Gastroesophageal sphincter (tissue), 4 donors: Measurements from ENCODE around the gene PALD1. TPM values are rescaled to one million over a fixed set of nuclear protein-coding genes. Genes with fewer than 3 reads are reported as not detected.

Source experiments
- ATAC-seq: fragments of 150-250 bp; one replicate; pipeline ENCODE4 v1.9.1; 2016; ENCODE audit warnings: mild to moderate bottlenecking, moderate library complexity
- H3K27ac ChIP-seq, 4 donors: fragments of 200-600 bp; sonication (generic) in 3 of 4; 1 replicate in 3 of 4; 2 replicates in 1 of 4; pipeline ENCODE4 v1.5.1; 2016 to 2019
- H3K27me3 ChIP-seq: fragments of 200-600 bp; sonication (generic); one replicate; pipeline ENCODE4 v1.5.1; 2019
- H3K36me3 ChIP-seq, 2 donors: fragments of 200-600 bp; sonication (generic); one replicate each; pipeline ENCODE4 v1.5.1; 2019; ENCODE audit warnings: control low read depth in 1 of 2
- H3K4me1 ChIP-seq, 3 donors: fragments of 200-600 bp; sonication (generic); 1 replicate in 2 of 3; 2 replicates in 1 of 3; pipeline ENCODE4 v1.5.1; 2016 to 2019; ENCODE audit warnings: control low read depth in 2 of 3
- H3K4me3 ChIP-seq, 2 donors: fragments of 200-600 bp; sonication (generic); one replicate each; pipeline ENCODE4 v1.5.1; 2019; ENCODE audit warnings: mild to moderate bottlenecking in 1 of 2, moderate library complexity in 1 of 2
- H3K9me3 ChIP-seq, 3 donors: fragments of 200-600 bp; sonication (generic); one replicate each; pipeline ENCODE4 v1.5.1; 2017 to 2019; ENCODE audit warnings: control low read depth in 2 of 3
- EP300 ChIP-seq: sonication (generic); formaldehyde crosslinking; IDR thresholded peaks from one replicate; pipeline ENCODE4 v1.6.1; 2017; ENCODE audit warnings: antibody characterized with exemption, mild to moderate bottlenecking
- POLR2A ChIP-seq, 2 donors: fragments of 450-650 bp; IDR thresholded peaks; one replicate each; pipeline ENCODE4 v1.6.1; 2017; ENCODE audit warnings: antibody characterized with exemption in 2 of 2, mild to moderate bottlenecking in 2 of 2, moderate library complexity in 1 of 2
- POLR2AphosphoS5 ChIP-seq: sonication (generic); formaldehyde crosslinking; IDR thresholded peaks from one replicate; pipeline ENCODE4 v1.6.1; 2017; ENCODE audit warnings: antibody characterized with exemption
- WGBS, 2 donors: methylation state at CpG; one replicate each; pipeline ENCODE4 v1.1.5; 2018; ENCODE audit warnings: low coverage in 1 of 2; 5-methylcytosine and 5-hydroxymethylcytosine counted together
- total RNA-seq, 4 donors: library from RNA; depleted of rRNA; stranded (reverse); fragments of >200 nt; gene quantifications; one replicate each; pipeline ENCODE4 v1.1.0, GENCODE V29; 2016
- TF ChIP-seq, protein P1 (sequence below), 4 experiments: fragments of 200-600 bp in 2 of 4; fragments of 450-650 bp in 2 of 4; sonication (generic) in 1 of 4; IDR thresholded peaks; one replicate each; pipeline ENCODE4 v1.5.1; 2017 to 2019; ENCODE audit warnings: antibody characterized with exemption in 4 of 4, mild to moderate bottlenecking in 2 of 4, moderate library complexity in 2 of 4

Gene PALD1
- total RNA-seq, 4 donors from 2014 or later = 12.5 to 19.8 (median 14.7) TPM

DNA sequence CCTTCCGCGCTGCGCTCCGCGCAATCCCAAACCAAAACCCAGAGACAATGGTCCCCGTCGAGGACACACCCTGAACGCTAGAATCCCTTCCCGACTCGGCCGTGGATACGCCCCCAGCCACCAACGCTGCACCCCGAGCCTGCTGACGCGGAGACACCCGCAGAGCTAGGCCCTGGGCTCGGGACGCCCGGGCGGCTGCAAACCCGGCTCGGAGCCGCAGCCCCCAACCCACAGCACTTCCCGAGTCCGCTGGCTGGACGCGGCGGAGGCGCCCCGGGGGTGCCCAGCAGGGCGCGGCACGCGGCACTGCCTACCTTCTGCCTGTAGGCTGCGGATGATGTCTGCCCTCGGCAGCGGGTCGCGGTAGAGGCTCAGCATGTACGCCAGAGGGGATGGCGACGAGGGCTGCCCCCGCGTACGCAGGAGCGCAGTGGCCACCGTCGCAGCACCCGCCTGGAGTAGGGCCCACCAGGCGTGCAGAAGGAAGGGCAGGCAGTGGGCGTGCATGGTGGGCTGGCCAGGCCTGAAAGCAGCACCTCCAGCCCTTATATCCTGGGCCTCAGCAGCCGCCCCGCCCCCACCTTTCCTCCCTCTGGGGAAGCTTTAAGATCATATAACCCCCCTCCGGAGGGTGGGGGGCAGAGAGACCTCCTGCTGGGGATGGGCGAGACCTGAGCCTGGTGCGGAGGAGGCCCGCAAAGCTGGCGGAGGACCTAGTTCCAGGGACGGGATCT is 37.2 kb upstream of the PALD1 start, which contains the start of gene NODAL:
NODAL (minus strand) TSS at position 521 of the 734 bp plus-strand sequence; CDS start at position 507, 14 bp downstream.
- TF ChIP-seq, protein P1, sequence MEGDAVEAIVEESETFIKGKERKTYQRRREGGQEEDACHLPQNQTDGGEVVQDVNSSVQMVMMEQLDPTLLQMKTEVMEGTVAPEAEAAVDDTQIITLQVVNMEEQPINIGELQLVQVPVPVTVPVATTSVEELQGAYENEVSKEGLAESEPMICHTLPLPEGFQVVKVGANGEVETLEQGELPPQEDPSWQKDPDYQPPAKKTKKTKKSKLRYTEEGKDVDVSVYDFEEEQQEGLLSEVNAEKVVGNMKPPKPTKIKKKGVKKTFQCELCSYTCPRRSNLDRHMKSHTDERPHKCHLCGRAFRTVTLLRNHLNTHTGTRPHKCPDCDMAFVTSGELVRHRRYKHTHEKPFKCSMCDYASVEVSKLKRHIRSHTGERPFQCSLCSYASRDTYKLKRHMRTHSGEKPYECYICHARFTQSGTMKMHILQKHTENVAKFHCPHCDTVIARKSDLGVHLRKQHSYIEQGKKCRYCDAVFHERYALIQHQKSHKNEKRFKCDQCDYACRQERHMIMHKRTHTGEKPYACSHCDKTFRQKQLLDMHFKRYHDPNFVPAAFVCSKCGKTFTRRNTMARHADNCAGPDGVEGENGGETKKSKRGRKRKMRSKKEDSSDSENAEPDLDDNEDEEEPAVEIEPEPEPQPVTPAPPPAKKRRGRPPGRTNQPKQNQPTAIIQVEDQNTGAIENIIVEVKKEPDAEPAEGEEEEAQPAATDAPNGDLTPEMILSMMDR (IDR thresholded peaks at IDR 0.05) = no peak
- no peak for TF ChIP-seq POLR2AphosphoS5
- no peak for TF ChIP-seq EP300
- no peak for TF ChIP-seq POLR2A (IDR thresholded peaks at IDR 0.05)
- Histone ChIP-seq H3K36me3 (no peaks in the 10 kb centered on the region), H3K27me3 (peaks cover 40% of the 10 kb centered on the region), H3K9me3 (no peaks in the 10 kb centered on the region), H3K4me1 (peaks cover 0 to 36% (median 14%) of the 10 kb centered on the region in 3 donors), H3K27ac (no peak within 1 kb of the TSS), H3K4me3 (peak within 1 kb of the TSS in 1 of 2 donors; percentile 41)
- ATAC-seq = no peak
- no CpG with 5 or more reads among the region's 60 CpGs for WGBS, 2 donors

DNA sequence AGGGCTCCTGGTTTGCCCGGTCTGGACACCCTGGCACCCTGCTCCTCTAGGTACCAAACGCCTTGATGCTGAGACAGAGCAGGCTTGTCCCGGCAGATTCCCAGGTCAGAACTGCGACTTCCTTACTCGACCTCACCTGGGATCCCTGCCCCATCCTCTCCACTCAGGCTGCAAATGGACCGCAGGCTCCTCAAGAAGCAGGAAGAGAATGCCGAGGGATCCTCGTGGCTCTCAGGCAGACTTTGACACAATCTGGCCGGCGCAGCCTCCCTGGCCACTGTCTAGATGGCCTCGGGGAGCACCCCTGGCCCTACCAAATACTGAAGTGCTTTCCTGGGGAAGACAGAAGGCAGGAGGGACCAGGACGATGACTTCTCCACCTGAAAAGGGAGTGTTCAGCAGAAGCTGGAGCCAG is 36.7 kb upstream of the PALD1 start:
- no peak for ATAC-seq
- Histone ChIP-seq H3K4me1 (peaks cover 0 to 41% (median 17%) of the 10 kb centered on the region in 3 donors), H3K9me3 (no peaks in the 10 kb centered on the region), H3K36me3 (no peaks in the 10 kb centered on the region), H3K27ac (no peak overlapping the region), H3K4me3 (no peak overlapping the region), H3K27me3 (peaks cover 40% of the 10 kb centered on the region)
- TF ChIP-seq, protein P1 (IDR thresholded peaks at IDR 0.05) = no peak
- TF ChIP-seq EP300 (no peak), POLR2AphosphoS5 (no peak), POLR2A (IDR thresholded peaks at IDR 0.05) (no peak)
- WGBS, 2 donors = 60% methylated on average over 1 of the region's 12 CpGs; no CpG with 5 or more reads in 1 of the 2 donors

DNA sequence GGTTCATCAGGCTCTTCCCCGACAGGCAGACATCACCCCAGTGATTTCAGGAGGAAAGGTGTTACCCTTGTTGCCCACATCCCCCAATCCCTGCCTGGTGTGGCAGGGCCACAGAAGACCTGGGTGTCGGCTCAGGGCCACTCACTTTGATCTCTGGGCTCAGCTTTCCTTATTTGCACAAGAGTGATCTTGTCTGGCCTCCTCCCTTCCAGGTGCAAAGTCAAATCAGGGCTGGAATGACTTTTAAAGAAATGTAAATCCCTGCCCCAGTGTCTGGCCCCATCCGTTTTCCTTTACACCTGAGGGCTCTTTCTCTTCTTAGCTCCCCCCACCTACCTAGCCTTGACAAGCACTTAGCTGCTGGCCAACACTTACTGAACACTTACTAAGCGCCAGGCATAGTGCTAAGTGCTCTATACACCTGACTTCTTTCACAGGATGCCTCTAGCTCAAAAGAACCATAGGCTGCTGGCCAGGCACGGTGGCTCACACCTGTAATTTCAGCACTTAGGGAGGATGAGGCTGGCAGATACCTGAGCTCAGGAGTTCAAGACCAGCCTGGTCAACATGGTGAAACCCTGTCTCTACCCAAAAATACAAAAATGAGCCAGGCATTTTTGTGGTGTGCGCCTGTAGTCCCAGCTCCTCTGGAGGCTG is 36.1 kb upstream of the PALD1 start:
- TF ChIP-seq POLR2A (IDR thresholded peaks at IDR 0.05) (no peak), POLR2AphosphoS5 (no peak), EP300 (no peak)
- TF ChIP-seq, protein P1 (IDR thresholded peaks at IDR 0.05) = no peak
- H3K9me3 ChIP-seq = no peaks in the 10 kb centered on the region

GRCh38 chr10:70444744-70445143 is 33.8 kb upstream of the PALD1 start:
- WGBS, 2 donors = 83 to 88% methylated on average over 2 to 3 of the region's 4 CpGs

More for the DNA sequence above, 36.1 kb upstream of the PALD1 start:
- Histone ChIP-seq H3K27me3 (peaks cover 40% of the 10 kb centered on the region), H3K4me3 (no peak overlapping the region), H3K4me1 (peaks cover 0 to 44% (median 17%) of the 10 kb centered on the region in 3 donors), H3K36me3 (no peaks in the 10 kb centered on the region), H3K27ac (no peak overlapping the region)
- ATAC-seq = no peak
- 96 to 100% methylated on average over 3 to 4 of the region's 6 CpGs for WGBS, 2 donors

DNA sequence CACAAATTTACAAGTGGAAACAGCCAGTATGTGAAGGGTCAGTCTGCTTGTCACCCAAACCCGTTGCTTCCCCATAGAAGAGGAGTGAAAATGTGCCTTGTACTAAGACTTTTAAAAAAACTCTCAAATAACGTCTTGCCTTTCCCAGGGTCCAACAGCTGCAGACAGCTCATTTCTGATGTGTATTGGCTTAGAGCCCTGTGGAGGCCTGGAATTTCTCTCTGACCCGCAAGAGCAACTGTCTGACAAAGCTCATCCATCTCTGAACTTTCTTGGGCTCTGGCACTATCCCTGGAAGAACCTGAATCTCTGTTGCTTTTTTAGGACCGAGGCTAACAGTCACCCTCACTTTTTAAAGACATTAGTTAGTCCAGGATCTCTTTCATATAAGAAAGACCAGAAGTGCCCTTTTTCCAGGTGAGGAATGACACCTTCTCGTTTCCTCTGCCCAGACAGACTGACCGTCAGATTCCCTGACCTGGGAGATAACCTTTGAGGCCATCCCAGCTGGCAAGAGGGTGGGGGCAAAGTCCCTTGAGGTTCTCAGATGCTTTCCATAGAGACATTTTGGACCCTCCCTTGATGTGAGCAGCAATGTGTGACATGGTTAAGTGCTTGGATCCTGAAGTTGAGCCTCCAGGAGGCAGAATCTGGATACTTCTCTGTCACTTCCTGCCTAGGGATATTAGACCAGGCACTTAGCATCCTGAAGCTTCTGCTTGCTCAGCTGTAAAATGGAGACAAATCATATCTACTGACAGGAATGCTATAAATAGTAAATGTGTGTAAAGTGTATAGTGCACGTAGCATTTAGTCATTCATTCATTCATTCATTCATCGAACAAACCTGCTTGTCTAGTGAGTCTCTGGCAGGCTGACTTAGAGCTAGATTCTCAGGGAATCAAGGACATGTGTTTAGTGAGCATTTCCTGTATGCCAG is 32.6 kb upstream of the PALD1 start:
- peaks cover 23% of the 10 kb centered on the region for H3K27me3 ChIP-seq
- TF ChIP-seq POLR2A (IDR thresholded peaks at IDR 0.05) = no peak
- TF ChIP-seq EP300 = no peak
- peak; percentile 67 for TF ChIP-seq POLR2AphosphoS5
- TF ChIP-seq, protein P1 (IDR thresholded peaks at IDR 0.05) = no peak
- WGBS, 2 donors = 32 to 33% methylated on average over 5 to 8 of the region's 8 CpGs
- peak; percentile 62 for ATAC-seq
- H3K4me3 ChIP-seq = no peak overlapping the region
- H3K36me3 ChIP-seq = no peaks in the 10 kb centered on the region
- H3K27ac ChIP-seq = peak overlapping the region in 3 of 4 donors; percentile 50 to 73 (median 64)
- peaks cover 0 to 47% (median 9%) of the 10 kb centered on the region in 3 donors for H3K4me1 ChIP-seq
- H3K9me3 ChIP-seq = no peaks in the 10 kb centered on the region

More at GRCh38 chr10:70444744-70445143, 33.8 kb upstream of the PALD1 start:
- TF ChIP-seq EP300 = no peak
- no peak for TF ChIP-seq POLR2A (IDR thresholded peaks at IDR 0.05)
- Histone ChIP-seq H3K4me1 (peaks cover 0 to 57% (median 17%) of the 10 kb centered on the region in 3 donors), H3K27me3 (peaks cover 36% of the 10 kb centered on the region), H3K36me3 (no peaks in the 10 kb centered on the region), H3K4me3 (no peak overlapping the region), H3K27ac (no peak overlapping the region), H3K9me3 (no peaks in the 10 kb centered on the region)
- ATAC-seq = no peak
